Measurements from ENCODE around the gene CDH12.
"Not testable (repeated sequence)": the region's sequence is repeated elsewhere in the genome, so short reads cannot be mapped to it uniquely, and the experiment has no call there.

The CDH12 gene

DNA sequence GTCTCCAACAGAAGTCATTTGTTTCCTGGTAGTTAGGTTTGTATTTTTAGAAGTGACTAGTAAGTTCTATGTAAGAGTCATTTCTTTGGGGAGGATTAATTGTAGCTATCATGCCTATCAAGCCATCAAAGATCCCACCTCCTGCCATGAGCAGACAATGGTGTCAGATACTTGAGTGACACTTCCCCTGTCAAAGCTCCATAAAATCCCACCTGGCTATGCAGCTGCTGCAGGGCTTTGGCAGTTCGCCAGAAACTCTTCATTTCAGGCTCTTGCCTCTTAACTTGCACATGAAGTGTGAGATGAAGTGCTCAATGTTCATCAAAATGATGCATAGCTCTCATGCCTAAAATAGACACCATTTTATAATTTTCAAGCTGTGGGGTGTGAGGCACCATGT is 312.1 kb downstream of the CDH12 start:
- intact Hi-C loops (cut with DNase I; ENCODE audit: low total_unique reads): no loop called here
- Histone ChIP-seq H3K9me3 (no peaks in the 10 kb centered on the region), H3K27ac (no peak overlapping the region), H3K27me3 (no peaks in the 10 kb centered on the region), H3K36me3 (no peaks in the 10 kb centered on the region), H3K4me3 (no peak overlapping the region), H3K4me1 (no peaks in the 10 kb centered on the region)
- TF ChIP-seq, protein P1, sequence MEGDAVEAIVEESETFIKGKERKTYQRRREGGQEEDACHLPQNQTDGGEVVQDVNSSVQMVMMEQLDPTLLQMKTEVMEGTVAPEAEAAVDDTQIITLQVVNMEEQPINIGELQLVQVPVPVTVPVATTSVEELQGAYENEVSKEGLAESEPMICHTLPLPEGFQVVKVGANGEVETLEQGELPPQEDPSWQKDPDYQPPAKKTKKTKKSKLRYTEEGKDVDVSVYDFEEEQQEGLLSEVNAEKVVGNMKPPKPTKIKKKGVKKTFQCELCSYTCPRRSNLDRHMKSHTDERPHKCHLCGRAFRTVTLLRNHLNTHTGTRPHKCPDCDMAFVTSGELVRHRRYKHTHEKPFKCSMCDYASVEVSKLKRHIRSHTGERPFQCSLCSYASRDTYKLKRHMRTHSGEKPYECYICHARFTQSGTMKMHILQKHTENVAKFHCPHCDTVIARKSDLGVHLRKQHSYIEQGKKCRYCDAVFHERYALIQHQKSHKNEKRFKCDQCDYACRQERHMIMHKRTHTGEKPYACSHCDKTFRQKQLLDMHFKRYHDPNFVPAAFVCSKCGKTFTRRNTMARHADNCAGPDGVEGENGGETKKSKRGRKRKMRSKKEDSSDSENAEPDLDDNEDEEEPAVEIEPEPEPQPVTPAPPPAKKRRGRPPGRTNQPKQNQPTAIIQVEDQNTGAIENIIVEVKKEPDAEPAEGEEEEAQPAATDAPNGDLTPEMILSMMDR (IDR thresholded peaks at IDR 0.05): no peak
- no peak for DNase-seq

GRCh38 chr5:22539762-22540161 is 313.4 kb downstream of the CDH12 start:
- Histone ChIP-seq H3K27me3 (no peaks in the 10 kb centered on the region), H3K4me1 (no peaks in the 10 kb centered on the region), H3K9me3 (no peaks in the 10 kb centered on the region), H3K4me3 (no peak overlapping the region), H3K36me3 (no peaks in the 10 kb centered on the region), H3K27ac (no peak overlapping the region)
- TF ChIP-seq, protein P1 (IDR thresholded peaks at IDR 0.05): no peak
- intact Hi-C loops (cut with DNase I; ENCODE audit: low total_unique reads): no loop called here
- DNase-seq: no peak

DNA sequence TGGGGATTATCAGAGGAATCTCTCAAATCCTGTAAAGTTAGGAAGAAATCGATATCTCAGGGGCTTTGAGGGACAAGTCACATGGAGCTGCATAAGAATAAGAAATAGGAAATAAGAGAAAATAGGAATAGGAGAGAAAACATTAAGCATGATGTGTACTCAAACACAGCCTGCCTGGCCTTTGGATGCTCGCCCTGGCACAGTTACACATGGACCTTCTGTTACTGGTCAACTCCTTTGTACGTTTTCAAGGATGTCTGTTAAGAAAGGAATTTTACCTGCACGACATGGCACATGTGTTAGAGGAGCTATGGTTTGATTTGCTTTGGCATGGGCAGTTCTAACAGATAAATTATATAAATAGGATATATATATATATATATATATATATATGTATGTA is 321.2 kb downstream of the CDH12 start:
- no peaks in the 10 kb centered on the region for H3K9me3 ChIP-seq
- intact Hi-C loops (cut with DNase I; ENCODE audit: low total_unique reads): no loop called here
- no peak overlapping the region for H3K4me3 ChIP-seq
- H3K36me3 ChIP-seq: no peaks in the 10 kb centered on the region
- DNase-seq: no peak
- H3K27me3 ChIP-seq: no peaks in the 10 kb centered on the region
- no peaks in the 10 kb centered on the region for H3K4me1 ChIP-seq
- TF ChIP-seq, protein P1 (IDR thresholded peaks at IDR 0.05): no peak
- no peak overlapping the region for H3K27ac ChIP-seq

DNA sequence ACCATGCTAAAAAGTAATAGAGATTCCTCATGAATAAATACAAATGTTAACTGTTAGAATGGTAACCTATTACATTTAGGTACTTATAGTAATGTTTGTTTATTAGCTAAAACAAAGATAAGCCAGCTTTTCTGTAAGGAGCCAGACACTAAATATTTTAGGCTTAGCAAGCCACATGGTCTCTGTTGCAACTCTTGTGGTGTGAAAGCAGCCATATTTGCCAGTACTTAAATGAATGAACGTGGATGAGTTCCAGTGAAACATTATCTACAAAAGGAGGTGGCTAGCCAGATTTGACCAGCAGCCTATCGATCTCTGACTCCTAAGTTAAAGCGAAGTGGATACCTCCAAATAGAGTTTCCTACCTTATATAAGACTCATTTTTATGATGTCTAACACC is 331.6 kb downstream of the CDH12 start:
- TF ChIP-seq, protein P1 (IDR thresholded peaks at IDR 0.05): no peak
- intact Hi-C loops (cut with DNase I; ENCODE audit: low total_unique reads): no loop called here

GRCh38 chr5:22516497-22516896 is 336.6 kb downstream of the CDH12 start:
- DNase-seq; H3K36me3 ChIP-seq; H3K27me3 ChIP-seq; H3K27ac ChIP-seq; H3K4me3 ChIP-seq; H3K9me3 ChIP-seq; H3K4me1 ChIP-seq; intact Hi-C loops (cut with DNase I; ENCODE audit: low total_unique reads): not testable (repeated sequence)

More for the DNA sequence above, 331.6 kb downstream of the CDH12 start:
- Histone ChIP-seq H3K27me3 (no peaks in the 10 kb centered on the region), H3K4me1 (no peaks in the 10 kb centered on the region), H3K27ac (no peak overlapping the region), H3K9me3 (no peaks in the 10 kb centered on the region), H3K36me3 (no peaks in the 10 kb centered on the region), H3K4me3 (no peak overlapping the region)
- no peak for DNase-seq

DNA sequence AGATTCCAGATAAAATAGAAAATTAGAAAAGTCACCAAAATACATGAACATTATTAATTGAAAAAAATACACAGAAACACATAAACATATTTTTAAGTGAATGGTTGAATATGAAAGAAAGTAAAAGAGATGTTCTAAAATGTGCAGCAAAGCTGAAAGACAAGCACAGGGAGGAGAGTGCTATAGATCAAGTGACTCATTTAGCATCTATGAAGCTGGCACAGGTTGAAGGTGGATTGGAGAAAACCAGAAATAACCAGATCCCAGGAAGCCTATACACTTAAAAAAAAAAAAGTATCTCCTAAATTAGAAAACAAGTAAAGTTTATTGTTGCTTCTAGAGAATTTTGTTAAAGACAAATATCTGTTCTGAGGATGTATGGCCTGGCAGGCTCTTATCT is 338.9 kb downstream of the CDH12 start:
- intact Hi-C loops (cut with DNase I; ENCODE audit: low total_unique reads): no loop called here
- no peaks in the 10 kb centered on the region for H3K9me3 ChIP-seq
- TF ChIP-seq, protein P1 (IDR thresholded peaks at IDR 0.05): no peak
- no peaks in the 10 kb centered on the region for H3K27me3 ChIP-seq
- H3K4me1 ChIP-seq: no peaks in the 10 kb centered on the region
- DNase-seq: no peak
- H3K4me3 ChIP-seq: no peak overlapping the region
- no peak overlapping the region for H3K27ac ChIP-seq
- no peaks in the 10 kb centered on the region for H3K36me3 ChIP-seq

Data from tibial artery (tissue), 4 donors.